Fibroblast of the aortic adventitia (primary cell): ENCODE results near the gene SDC3. TPM values are rescaled to one million over a fixed set of nuclear protein-coding genes. Genes with fewer than 3 reads are reported as not detected.

Source experiments
- DNase-seq: peaks from one replicate; pipeline ENCODE4 v3.0.0-alpha.2; 2010; ENCODE audit warnings: low read depth
- H3K4me3 ChIP-seq: 2 replicates; pipeline ENCODE4 v1.5.1; 2011; ENCODE audit warnings: low read depth, mild to moderate bottlenecking, control low read depth, low read length, moderate library complexity
- small RNA-seq: library from RNA; depleted of rRNA; stranded (forward); fragments of <200 nt; gene quantifications from one replicate; pipeline ENCODE3, GENCODE V24; 2012
- total RNA-seq: library from RNA; depleted of rRNA; stranded (reverse); fragments of >200 nt; gene quantifications from 2 replicates; pipeline ENCODE4 v1.2.3, GENCODE V29; 2012; ENCODE audit warnings: low replicate concordance
- TF ChIP-seq, protein P1 (sequence below): IDR thresholded peaks from 2 replicates; pipeline ENCODE4 v1.5.1; 2011; ENCODE audit warnings: mild to moderate bottlenecking, low read length, control low read depth, inconsistent platforms; ENCODE audit not compliant: insufficient read depth

The SDC3 gene
- total RNA-seq, 1 donor = 47.5 TPM

DNA sequence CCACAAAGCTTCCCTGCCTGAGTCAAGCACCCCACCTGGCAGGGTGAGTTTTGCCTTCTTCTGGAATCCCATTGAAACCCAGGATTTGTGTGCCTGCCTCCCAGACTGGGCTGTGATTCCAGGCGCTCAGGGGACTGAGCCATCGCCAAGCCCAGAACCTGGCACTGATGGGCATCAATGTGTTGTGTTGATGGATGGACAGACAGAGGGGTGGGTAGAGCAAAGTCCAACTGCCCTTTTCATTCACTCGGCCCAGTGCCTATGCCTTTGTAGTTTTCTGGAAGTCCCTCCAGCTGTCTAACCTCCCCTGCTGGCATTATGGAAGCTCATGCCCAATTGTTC, 85.0 kb downstream of the SDC3 start:
- peak overlapping the region; percentile 2 for H3K4me3 ChIP-seq
- DNase-seq = no peak

DNA sequence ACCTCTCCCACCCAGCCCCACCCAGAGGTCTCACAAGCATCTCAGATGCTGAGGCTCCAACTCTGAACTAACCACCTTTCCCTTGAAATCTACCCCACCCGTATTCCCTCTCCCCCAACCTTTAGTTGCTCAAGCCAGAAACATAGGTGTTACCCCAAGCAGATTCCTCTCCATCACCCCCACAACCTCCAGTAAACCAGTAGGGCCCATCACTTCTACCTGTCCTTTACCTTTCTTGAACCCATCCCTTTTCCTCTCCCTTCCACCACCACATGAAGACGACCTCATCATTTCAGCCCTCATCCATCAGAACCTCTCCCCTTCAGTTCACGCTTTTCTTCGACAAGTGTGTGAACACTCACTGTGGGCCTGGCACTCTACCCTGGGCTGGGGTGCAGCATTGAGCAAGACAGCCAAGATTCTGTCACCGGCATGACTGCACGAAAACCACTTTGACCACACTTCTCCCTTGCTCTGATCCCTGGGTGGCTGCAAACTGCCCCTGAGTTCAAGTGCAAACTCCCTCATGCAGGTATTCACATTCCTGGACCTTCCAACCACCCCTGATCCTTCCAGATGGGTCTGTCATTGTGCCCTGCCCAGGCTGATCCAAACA, 85.5 kb downstream of the SDC3 start:
- DNase-seq = peak; percentile 46
- TF ChIP-seq, protein P1, sequence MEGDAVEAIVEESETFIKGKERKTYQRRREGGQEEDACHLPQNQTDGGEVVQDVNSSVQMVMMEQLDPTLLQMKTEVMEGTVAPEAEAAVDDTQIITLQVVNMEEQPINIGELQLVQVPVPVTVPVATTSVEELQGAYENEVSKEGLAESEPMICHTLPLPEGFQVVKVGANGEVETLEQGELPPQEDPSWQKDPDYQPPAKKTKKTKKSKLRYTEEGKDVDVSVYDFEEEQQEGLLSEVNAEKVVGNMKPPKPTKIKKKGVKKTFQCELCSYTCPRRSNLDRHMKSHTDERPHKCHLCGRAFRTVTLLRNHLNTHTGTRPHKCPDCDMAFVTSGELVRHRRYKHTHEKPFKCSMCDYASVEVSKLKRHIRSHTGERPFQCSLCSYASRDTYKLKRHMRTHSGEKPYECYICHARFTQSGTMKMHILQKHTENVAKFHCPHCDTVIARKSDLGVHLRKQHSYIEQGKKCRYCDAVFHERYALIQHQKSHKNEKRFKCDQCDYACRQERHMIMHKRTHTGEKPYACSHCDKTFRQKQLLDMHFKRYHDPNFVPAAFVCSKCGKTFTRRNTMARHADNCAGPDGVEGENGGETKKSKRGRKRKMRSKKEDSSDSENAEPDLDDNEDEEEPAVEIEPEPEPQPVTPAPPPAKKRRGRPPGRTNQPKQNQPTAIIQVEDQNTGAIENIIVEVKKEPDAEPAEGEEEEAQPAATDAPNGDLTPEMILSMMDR = no peak
- H3K4me3 ChIP-seq = no peak overlapping the region

More for the DNA sequence above, 85.0 kb downstream of the SDC3 start:
- TF ChIP-seq, protein P1 = no peak

DNA sequence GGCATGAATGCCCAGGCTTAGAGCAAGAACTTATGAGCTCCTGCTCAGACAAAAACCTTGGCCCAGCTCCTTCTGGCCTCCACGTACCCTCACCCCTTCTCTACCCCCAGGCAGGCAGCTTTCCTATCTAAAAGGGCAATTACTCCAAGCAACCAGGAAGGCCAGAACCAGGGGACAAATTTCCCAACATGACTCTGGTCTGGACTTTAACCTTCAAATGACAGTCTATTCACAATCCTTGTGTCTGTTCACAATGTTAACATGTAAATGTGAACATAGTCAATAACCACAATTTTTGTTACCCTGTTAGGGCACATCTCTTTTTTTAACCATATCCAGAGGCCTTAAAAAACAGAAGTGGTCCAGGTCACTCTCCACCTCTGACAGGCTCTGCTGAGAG, 86.6 kb downstream of the SDC3 start:
- TF ChIP-seq, protein P1 = no peak
- DNase-seq = no peak
- H3K4me3 ChIP-seq = no peak overlapping the region

DNA sequence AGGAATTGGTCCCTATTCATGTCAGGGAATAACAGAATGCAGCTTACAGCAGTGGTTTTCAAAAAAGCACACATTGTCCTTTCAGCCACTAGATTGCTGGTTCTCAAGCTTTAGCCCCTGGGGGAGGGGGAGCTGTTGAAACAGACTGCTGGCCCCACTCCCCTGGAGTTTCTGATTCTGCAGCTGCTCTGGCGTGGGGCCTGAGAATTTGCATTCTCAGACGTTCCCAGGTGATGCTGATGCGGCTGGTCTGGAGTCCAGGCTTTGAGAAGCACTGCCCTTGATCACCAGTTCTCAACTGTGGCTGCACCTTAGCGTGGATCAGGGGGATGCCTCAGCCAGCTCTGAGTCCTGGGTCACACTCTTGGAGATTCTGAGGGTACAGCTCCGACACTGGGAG, 88.3 kb downstream of the SDC3 start:
- no peak for DNase-seq
- TF ChIP-seq, protein P1 = no peak
- no peak overlapping the region for H3K4me3 ChIP-seq

Small RNA genes lying within 50 kb of the gene (small RNA-seq; reads per million reads assigned to genes)
- gene RN7SKP91 = not detected
- not detected for gene RN7SL371P

Other genes with a start within 250 kb of the SDC3 start
- gene MATN1, start 185.2 kb downstream of the SDC3 start, total RNA-seq = 0.18 and 0.25 TPM in 2 replicates
- gene LAPTM5, start 151.0 kb downstream of the SDC3 start, total RNA-seq = 0.16 and 0.18 TPM in 2 replicates
- gene PUM1, start 157.0 kb upstream of the SDC3 start, total RNA-seq = 32.9 and 61.1 TPM in 2 replicates